ENCODE results near the gene LIN7C. TPM values are rescaled to one million over a fixed set of nuclear protein-coding genes. Genes with fewer than 3 reads are reported as not detected.

Gene LIN7C
- polyA plus RNA-seq, 2 of the 4 experiments (the other 2 are of a cell fraction), result 10.1 to 31.0 TPM

- TF ChIP-seq REST (IDR thresholded peaks at IDR 0.05), result no peak
- no peak for TF ChIP-seq ZNF302 (CRISPR knock-in tag; IDR thresholded peaks at IDR 0.05)
- TF ChIP-seq CEBPB (IDR thresholded peaks at IDR 0.05), result no peak
- TF ChIP-seq ZFP36 (IDR thresholded peaks at IDR 0.05; ENCODE audit: borderline replicate concordance, partially characterized antibody), result no peak
- no peak for TF ChIP-seq CTCF (IDR thresholded peaks at IDR 0.05)
- TF ChIP-seq POLR2AphosphoS2 (conservative IDR thresholded peaks at IDR 0.05; ENCODE audit: low read length), result no peak
- TF ChIP-seq MAX (IDR thresholded peaks at IDR 0.05), result peak; percentile 43
- no peak for TF ChIP-seq HOXB13 (CRISPR knock-in tag; IDR thresholded peaks at IDR 0.05; ENCODE audit: low read depth)
- TF ChIP-seq HEYL (CRISPR knock-in tag; IDR thresholded peaks at IDR 0.05), result no peak
- TF ChIP-seq MAFK (IDR thresholded peaks at IDR 0.05; ENCODE audit: partially characterized antibody), result peak; percentile 68
- TF ChIP-seq KDM5A (IDR thresholded peaks at IDR 0.05), result no peak
- TF ChIP-seq EHF (CRISPR knock-in tag; IDR thresholded peaks at IDR 0.05), result no peak
- no peak for TF ChIP-seq CHD2 (IDR thresholded peaks at IDR 0.05; ENCODE audit: low read length, partially characterized antibody)
- TF ChIP-seq ESRRA (IDR thresholded peaks at IDR 0.05; ENCODE audit: borderline replicate concordance, low read length), result no peak
- TF ChIP-seq PHF8 (IDR thresholded peaks at IDR 0.05; ENCODE audit: borderline replicate concordance, low read depth), result no peak
- TF ChIP-seq KDM1A (IDR thresholded peaks at IDR 0.05; ENCODE audit: low read depth), result no peak
- TF ChIP-seq BHLHE40 (IDR thresholded peaks at IDR 0.05; ENCODE audit: low read depth, low read length), result no peak
- peak; percentile 59 for TF ChIP-seq JUNB (IDR thresholded peaks at IDR 0.05)
- TF ChIP-seq GATA3 (IDR thresholded peaks at IDR 0.05; ENCODE audit: borderline replicate concordance), result peak; percentile 74; the same call in 1 of the 2 replicates
- no peak for TF ChIP-seq FOSL2 (IDR thresholded peaks at IDR 0.05)
- peak; percentile 74 for TF ChIP-seq FOSL2 (CRISPR knock-in tag; IDR thresholded peaks at IDR 0.05)
- no peak for TF ChIP-seq ELK1 (IDR thresholded peaks at IDR 0.05; ENCODE audit: low read depth, low read length)
- no peak for TF ChIP-seq TFCP2L1 (CRISPR knock-in tag; IDR thresholded peaks at IDR 0.05)
- TF ChIP-seq ZC3H11A (IDR thresholded peaks at IDR 0.05), result no peak
- 0 out of 2 replicates have a peak, but pooled peaks have one; percentile 21 for TF ChIP-seq FOSB (CRISPR knock-in tag; IDR thresholded peaks at IDR 0.05)
- TF ChIP-seq SMC3 (IDR thresholded peaks at IDR 0.05), result no peak
- TF ChIP-seq MYC (IDR thresholded peaks at IDR 0.05; ENCODE audit: borderline replicate concordance, low read length), result no peak
- no peak for TF ChIP-seq RNF2 (IDR thresholded peaks at IDR 0.05; ENCODE audit: borderline replicate concordance, low read depth)
These were observed 50.3 kb downstream of the LIN7C start (continued) for GRCh38 chr11:27456140-27456794.
